Measurements from ENCODE around the gene COX7A1.

DNA sequence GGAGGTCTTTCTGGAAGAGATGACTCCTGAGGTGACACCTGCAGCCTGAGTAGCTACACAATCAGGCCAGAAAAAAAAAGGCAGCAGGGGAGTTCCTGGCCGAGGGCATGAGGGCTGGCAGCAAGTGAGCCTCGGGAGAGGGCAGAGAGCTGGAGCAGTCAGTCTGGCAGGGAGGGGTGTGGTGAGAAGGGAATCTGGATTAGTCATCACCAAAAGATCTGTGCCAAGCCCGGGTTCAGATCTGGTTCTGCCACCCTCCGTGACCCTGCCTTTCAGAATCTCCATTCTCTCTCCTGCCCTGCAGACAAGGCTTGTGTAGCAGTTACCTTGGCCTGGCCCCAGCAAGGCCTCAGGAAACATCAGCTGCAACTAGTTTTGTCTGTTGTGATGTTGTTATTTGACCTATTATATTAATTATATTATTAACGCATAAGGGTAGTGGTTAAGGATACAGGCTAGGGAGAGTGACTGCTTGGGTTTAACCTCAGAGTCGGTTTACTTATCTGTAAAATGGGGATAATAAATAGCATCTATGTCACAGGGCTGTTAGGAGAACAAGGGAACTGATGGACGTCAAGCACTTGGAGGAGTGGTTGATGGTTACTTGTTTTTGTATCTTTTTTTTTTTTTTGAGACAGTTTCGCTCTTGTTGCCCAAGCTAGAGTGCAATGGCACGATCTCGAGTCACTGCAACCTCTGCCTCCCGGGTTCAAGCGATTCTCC, 15.1 kb downstream of the COX7A1 start:
- no peak for TF ChIP-seq EZH2phosphoT487 (IDR thresholded peaks at IDR 0.05; ENCODE audit: low read depth)
- TF ChIP-seq, protein P1, sequence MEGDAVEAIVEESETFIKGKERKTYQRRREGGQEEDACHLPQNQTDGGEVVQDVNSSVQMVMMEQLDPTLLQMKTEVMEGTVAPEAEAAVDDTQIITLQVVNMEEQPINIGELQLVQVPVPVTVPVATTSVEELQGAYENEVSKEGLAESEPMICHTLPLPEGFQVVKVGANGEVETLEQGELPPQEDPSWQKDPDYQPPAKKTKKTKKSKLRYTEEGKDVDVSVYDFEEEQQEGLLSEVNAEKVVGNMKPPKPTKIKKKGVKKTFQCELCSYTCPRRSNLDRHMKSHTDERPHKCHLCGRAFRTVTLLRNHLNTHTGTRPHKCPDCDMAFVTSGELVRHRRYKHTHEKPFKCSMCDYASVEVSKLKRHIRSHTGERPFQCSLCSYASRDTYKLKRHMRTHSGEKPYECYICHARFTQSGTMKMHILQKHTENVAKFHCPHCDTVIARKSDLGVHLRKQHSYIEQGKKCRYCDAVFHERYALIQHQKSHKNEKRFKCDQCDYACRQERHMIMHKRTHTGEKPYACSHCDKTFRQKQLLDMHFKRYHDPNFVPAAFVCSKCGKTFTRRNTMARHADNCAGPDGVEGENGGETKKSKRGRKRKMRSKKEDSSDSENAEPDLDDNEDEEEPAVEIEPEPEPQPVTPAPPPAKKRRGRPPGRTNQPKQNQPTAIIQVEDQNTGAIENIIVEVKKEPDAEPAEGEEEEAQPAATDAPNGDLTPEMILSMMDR (IDR thresholded peaks at IDR 0.05; ENCODE audit: low read depth, low read length), result no peak

Data from OCI-LY3 (cell line).